HepG2 (cell line): ENCODE data around the gene TTC24. TPM values are rescaled to one million over a fixed set of nuclear protein-coding genes. Genes with fewer than 3 reads are reported as not detected.
A peak's percentile ranks its signal among the peaks of the same experiment; 100 is the strongest.

ENCODE experiments used
- ATAC-seq: fragments of 200-7000 bp; cut with Tn5 transposase; 3 replicates; pipeline ENCODE4 v1.9.1; 2020; ENCODE audit warnings: mild to moderate bottlenecking, moderate library complexity
- BruUV-seq: library from RNA; stranded (reverse); fragments of 400-500 nt; replicated peaks from 2 replicates; lab custom pipeline; 2021; lab: Mats Ljungman, UMichigan
- CTCF ChIA-PET: fragments of 300-600 bp; formaldehyde crosslinking; extraction: SDS; loops from one replicate; lab custom pipeline; 2021; ENCODE audit warnings: low total read pairs, inconsistent platforms, low intra/inter-chr PET ratio; lab: Yijun Ruan, JAX
- POLR2A ChIA-PET: fragments of 350-600 bp; sonication (Branson Sonifier 250); formaldehyde crosslinking; loops from one replicate; lab custom pipeline; 2020; ENCODE audit warnings: antibody characterized with exemption, inconsistent platforms; lab: Yijun Ruan, JAX
- DNase-seq: peaks from one replicate; pipeline ENCODE4 v3.0.0-alpha.2; 2015; ENCODE audit warnings: low spot score
- FAIRE-seq: peaks from 3 replicates; lab custom pipeline; 2011; peaks lifted over from hg19 to GRCh38; lab: Jason Lieb, UNC
- H2AFZ ChIP-seq: one replicate; pipeline ENCODE4 v1.6.1; 2011; ENCODE audit warnings: low read length, inconsistent platforms
- H3K27ac ChIP-seq: fragments of 300-600 bp; 3 replicates; pipeline ENCODE4 v1.8.0; 2011; ENCODE audit warnings: mixed run types, mild to moderate bottlenecking, mixed read lengths, low read length, inconsistent platforms; ENCODE audit not compliant: insufficient read depth; ENCODE audit errors: extremely low read length
- H3K27me3 ChIP-seq, 2 experiments: fragments of 200-600 bp in 1 of 2; 2 replicates in 1 of 2; 3 replicates in 1 of 2; pipeline versions ENCODE4 v1.6.0 to v1.8.0; 2011; ENCODE audit warnings: low read length in 2 of 2, mild to moderate bottlenecking in 2 of 2, moderate library complexity in 2 of 2, inconsistent platforms in 1 of 2; ENCODE audit not compliant: insufficient read depth in 2 of 2, control insufficient read depth in 1 of 2
- H3K36me3 ChIP-seq, 2 experiments: fragments of 200-600 bp in 1 of 2; replicated peaks in 1 of 2; 2 replicates in 1 of 2; 3 replicates in 1 of 2; pipeline versions ENCODE4 v1.5.1 to v1.8.0; 2011; ENCODE audit warnings: low read length in 2 of 2, inconsistent platforms in 1 of 2; ENCODE audit not compliant: insufficient read depth in 2 of 2, control insufficient read depth in 1 of 2
- H3K4me1 ChIP-seq: 2 replicates; pipeline ENCODE4 v1.5.1; 2012; ENCODE audit warnings: low read length, inconsistent platforms; ENCODE audit not compliant: insufficient read depth
- H3K4me2 ChIP-seq: 2 replicates; pipeline ENCODE4 v1.6.0; 2011; ENCODE audit warnings: low read depth, low read length, inconsistent platforms
- H3K4me3 ChIP-seq, 3 experiments: fragments of 200-600 bp in 1 of 3; sonication (generic), shearing (Covaris generic) in 1 of 3; replicated peaks in 1 of 3; 2 replicates each; pipeline ENCODE4 v1.5.1; 2011 to 2016; ENCODE audit warnings: low read length in 3 of 3, inconsistent platforms in 2 of 3, low read depth in 2 of 3, mild to moderate bottlenecking in 2 of 3, control low read depth in 1 of 3, mixed read lengths in 1 of 3; ENCODE audit not compliant: insufficient read depth in 1 of 3
- H3K79me2 ChIP-seq: one replicate; pipeline ENCODE4 v1.6.1; 2011; ENCODE audit warnings: low read length, inconsistent platforms; ENCODE audit not compliant: insufficient read depth
- H3K9ac ChIP-seq: 2 replicates; pipeline ENCODE4 v1.6.0; 2011; ENCODE audit warnings: mild to moderate bottlenecking, low read depth, low read length, inconsistent platforms; ENCODE audit not compliant: insufficient read depth
- H3K9me3 ChIP-seq: 2 replicates; pipeline ENCODE4 v1.5.1; 2012; ENCODE audit warnings: mild to moderate bottlenecking, low read length
- H4K20me1 ChIP-seq: 2 replicates; pipeline ENCODE4 v1.6.0; 2011; ENCODE audit warnings: inconsistent platforms, mild to moderate bottlenecking, low read length, moderate library complexity; ENCODE audit not compliant: insufficient read depth
- AGO1 ChIP-seq: fragments of 200-400 bp; formaldehyde crosslinking; IDR thresholded peaks from 2 replicates; pipeline ENCODE4 v1.6.1; 2017; ENCODE audit warnings: mild to moderate bottlenecking, low read depth, low read length, moderate library complexity; ENCODE audit not compliant: poor library complexity, severe bottlenecking
- ERF ChIP-seq: IDR thresholded peaks from 2 replicates; pipeline ENCODE4 v1.6.1; 2018; ENCODE audit warnings: missing biosample characterization, missing genetic modification reagents
- GLMP ChIP-seq: sonication (generic); formaldehyde crosslinking; IDR thresholded peaks from 2 replicates; pipeline ENCODE4 v1.9.0; 2021; ENCODE audit warnings: missing genetic modification reagents, mild to moderate bottlenecking, borderline replicate concordance
- KDM6A ChIP-seq: IDR thresholded peaks from 2 replicates; pipeline ENCODE4 v1.6.1; 2016; ENCODE audit warnings: low read depth
- MEF2D ChIP-seq: sonication (generic); formaldehyde crosslinking; IDR thresholded peaks from 2 replicates; pipeline ENCODE4 v1.5.1; 2020; ENCODE audit warnings: mild to moderate bottlenecking, missing genetic modification reagents
- PTBP1 ChIP-seq: fragments of 200-400 bp; formaldehyde crosslinking; IDR thresholded peaks from 2 replicates; pipeline ENCODE4 v1.6.1; 2018; ENCODE audit warnings: low read length, low read depth; ENCODE audit not compliant: poor library complexity, severe bottlenecking
- SALL1 ChIP-seq: sonication (generic); formaldehyde crosslinking; IDR thresholded peaks from 2 replicates; pipeline ENCODE4 v1.8.0; 2022; ENCODE audit warnings: mild to moderate bottlenecking, missing genetic modification reagents
- TCF7 ChIP-seq: sonication (generic); IDR thresholded peaks from 2 replicates; pipeline ENCODE4 v1.6.1; 2016; ENCODE audit warnings: antibody characterized with exemption, low read depth
- ZBTB21 ChIP-seq: sonication (generic); formaldehyde crosslinking; IDR thresholded peaks from 2 replicates; pipeline ENCODE4 v1.4.0; 2020; ENCODE audit warnings: missing genetic modification reagents
- ZBTB38 ChIP-seq: sonication (generic); formaldehyde crosslinking; IDR thresholded peaks from 2 replicates; pipeline ENCODE4 v1.5.1; 2020; ENCODE audit warnings: mild to moderate bottlenecking, missing genetic modification reagents
- ZFP41 ChIP-seq: sonication (generic); formaldehyde crosslinking; IDR thresholded peaks from 2 replicates; pipeline ENCODE4 v1.4.0; 2020; ENCODE audit warnings: mild to moderate bottlenecking, missing genetic modification reagents, borderline replicate concordance
- ZMYM3 ChIP-seq: sonication (generic); formaldehyde crosslinking; IDR thresholded peaks from 2 replicates; pipeline ENCODE4 v1.5.1; 2020; ENCODE audit warnings: mild to moderate bottlenecking, missing genetic modification reagents
- ZNF121 ChIP-seq: sonication (generic); formaldehyde crosslinking; IDR thresholded peaks from 2 replicates; pipeline ENCODE4 v1.5.0; 2020; ENCODE audit warnings: mild to moderate bottlenecking, missing genetic modification reagents
- ZNF224 ChIP-seq: sonication (generic); formaldehyde crosslinking; IDR thresholded peaks from 2 replicates; pipeline ENCODE4 v1.5.0; 2020; ENCODE audit warnings: mild to moderate bottlenecking, missing genetic modification reagents
- ZNF674 ChIP-seq: sonication (generic); formaldehyde crosslinking; IDR thresholded peaks from 2 replicates; pipeline ENCODE4 v1.5.0; 2020; ENCODE audit warnings: low read depth, mild to moderate bottlenecking, missing genetic modification reagents
- ZNF737 ChIP-seq: sonication (generic); formaldehyde crosslinking; IDR thresholded peaks from 2 replicates; pipeline ENCODE4 v1.5.0; 2020; ENCODE audit warnings: missing genetic modification reagents, mild to moderate bottlenecking, borderline replicate concordance
- ZNF770 ChIP-seq: sonication (generic); formaldehyde crosslinking; IDR thresholded peaks from 2 replicates; pipeline ENCODE4 v1.5.0; 2020; ENCODE audit warnings: mild to moderate bottlenecking, missing genetic modification reagents
- ZNF891 ChIP-seq: sonication (generic); formaldehyde crosslinking; IDR thresholded peaks from 2 replicates; pipeline ENCODE4 v1.5.0; 2020; ENCODE audit warnings: mild to moderate bottlenecking, missing genetic modification reagents
- WGBS: methylation state at CpG from one replicate; pipeline ENCODE4 v1.1.6; 2017; ENCODE audit warnings: low lambda C conversion rate; 5-methylcytosine and 5-hydroxymethylcytosine counted together
- in situ Hi-C: cut with HindIII; loops from 2 replicates; pipeline ENCODE4 v1.10.0; 2017; ENCODE audit warnings: low pct_unique_long_range_greater_than_20kb; ENCODE audit not compliant: extremely low pct_ligation_motif_present
- intact Hi-C: fragments of 100-400 bp; cut with micrococcal nuclease; formaldehyde crosslinking; loops from one replicate; pipeline ENCODE4 v1.10.0; 2022; ENCODE audit not compliant: unreplicated experiment
- polyA plus RNA-seq, 8 experiments: library from polyadenylated mRNA; depleted of rRNA in 3 of 8; stranded (reverse) in 7 of 8; unstranded in 1 of 8; fragments of >200 nt; fragmentation: Illumina TruSeq in 4 of 8; extraction: Trizol in 4 of 8; gene quantifications; 2 replicates each; pipeline versions ENCODE4 v1.2.1 to v1.2.3, GENCODE V29; 2011 to 2016; ENCODE audit warnings: low read depth in 4 of 8, missing spikeins in 1 of 8, mixed read lengths in 1 of 8; ENCODE audit not compliant: insufficient read depth in 1 of 8
- total RNA-seq, 5 experiments: library from RNA; depleted of rRNA; stranded (reverse); fragments of >200 nt; fragmentation: Illumina TruSeq; extraction: Trizol; gene quantifications; 2 replicates each; pipeline ENCODE4 v1.2.3, GENCODE V29; 2016; ENCODE audit warnings: low read depth in 1 of 5

TTC24 gene
- total and polyA plus RNA-seq, 2 of the 13 experiments (the other 11 are each of a cell fraction or from before 2014, with no cell fraction given), result 0.13 to 0.18 TPM

- intact Hi-C loops (no loop called here), in situ Hi-C loops (no loop called here)
- ChIA-PET POLR2A (interaction anchor here (1.0 to 2.2 kb wide), 3 partner anchors 10 to 144 kb away, joined by 6 to 36 read pairs (median 6); partner anchors contain the start of genes MEF2D and NAXE), CTCF (no interaction called here)
- Histone ChIP-seq H2AFZ (peak overlapping the region; percentile 99), H3K27ac (peak overlapping the region; percentile 80), H3K4me3 (peak overlapping the region; percentile 84 to 94 (median 85)), H3K9ac (peak overlapping the region; percentile 86), H3K79me2 (peaks cover 19% of the 10 kb centered on the region)
- TF ChIP-seq ZNF674 (no peak), TCF7 (no peak), ERF (CRISPR knock-in tag) (no peak), ZNF224 (no peak), PTBP1 (no peak), GLMP (CRISPR knock-in tag) (no peak), ZNF770 (CRISPR knock-in tag) (peak; percentile 27; the same call in 1 of the 2 replicates), ZNF891 (CRISPR knock-in tag) (0 out of 2 replicates have a peak, but pooled peaks have one; percentile 51), ZNF737 (CRISPR knock-in tag) (no peak), KDM6A (CRISPR knock-in tag) (no peak), ZFP41 (CRISPR knock-in tag) (no peak), ZBTB38 (peak; percentile 16; the same call in 1 of the 2 replicates), SALL1 (CRISPR knock-in tag) (no peak), ZNF121 (CRISPR knock-in tag) (peak; percentile 93), MEF2D (CRISPR knock-in tag) (peak; percentile 23; the same call in 1 of the 2 replicates), ZBTB21 (CRISPR knock-in tag) (no peak), ZMYM3 (CRISPR knock-in tag) (peak; percentile 73), AGO1 (no peak)
- TF ChIP-seq, all 625 proteins: peak for 6
- H4K20me1 ChIP-seq, result no peaks in the 10 kb centered on the region
- H3K9me3 ChIP-seq, result no peaks in the 10 kb centered on the region
- TSS peak; percentile 50 for BruUV-seq
- WGBS, result 68% methylated on average over 12 of the region's 12 CpGs
- no peaks in the 10 kb centered on the region for H3K27me3 ChIP-seq
- ATAC-seq (peak; percentile 12; the same call in 1 of the 3 replicates), DNase-seq (no peak), FAIRE-seq (no peak)
- H3K4me1 ChIP-seq, result peaks cover 27% of the 10 kb centered on the region
- H3K36me3 ChIP-seq, result peaks cover 6 to 17% of the 10 kb centered on the region in 2 experiments; a peak in 4 of 5 replicates
- peak overlapping the region; percentile 92 for H3K4me2 ChIP-seq
Observed at GRCh38 chr1:156601892-156602291, 22.4 kb downstream of the TTC24 start.
